ENCODE measurements around the gene VAV3. TPM values are rescaled to one million over a fixed set of nuclear protein-coding genes. Genes with fewer than 3 reads are reported as not detected.

Gene VAV3
- total RNA-seq, 4 donors from 2014 or later = 0.33 to 12.1 (median 0.47) TPM

GRCh38 chr1:107920999-107921398 is 44.0 kb downstream of the VAV3 start:
- no peaks in the 10 kb centered on the region for H3K36me3 ChIP-seq
- intact Hi-C loops (cut with DNase I; ENCODE audit: low total_unique reads) = no loop called here
- ATAC-seq = no peak
- H3K27ac ChIP-seq = no peak overlapping the region
- H3K27me3 ChIP-seq = no peaks in the 10 kb centered on the region
- no peaks in the 10 kb centered on the region for H3K4me1 ChIP-seq
- in situ Hi-C loops (cut with MboI; ENCODE audit: low sequenced_read_pairs in 4 of 4) = no loop called here
- H3K4me3 ChIP-seq = no peak overlapping the region
- TF ChIP-seq POLR2A (IDR thresholded peaks at IDR 0.05) (no peak), CTCF (IDR thresholded peaks at IDR 0.05 in 4 of 5, conservative IDR thresholded peaks at IDR 0.05 in 1 of 5) (no peak)
- DNase-seq = no peak
- H3K9me3 ChIP-seq = no peaks in the 10 kb centered on the region

- no peaks in the 10 kb centered on the region for H3K9me3 ChIP-seq
Measured at GRCh38 chr1:107920561-107920960, 44.4 kb downstream of the VAV3 start.

DNA sequence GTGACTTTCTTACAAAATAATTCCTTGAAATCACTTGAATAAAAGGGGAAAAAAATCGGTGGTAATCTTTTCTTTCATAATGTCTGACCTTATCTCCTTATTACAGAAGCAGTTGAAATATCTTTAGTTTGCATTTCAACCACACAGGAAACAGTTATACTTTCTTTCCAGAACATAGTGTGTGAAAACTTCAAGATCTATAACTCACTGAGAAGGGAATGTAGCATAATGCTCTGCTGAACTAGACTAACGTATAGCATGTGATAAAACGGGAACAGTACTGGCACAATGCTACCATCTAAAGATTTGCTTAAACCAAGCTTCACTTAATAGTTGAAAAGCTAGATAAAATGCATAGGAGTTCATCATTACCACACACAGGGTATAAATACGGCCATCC is 45.0 kb downstream of the VAV3 start:
- ATAC-seq (no peak), DNase-seq (no peak)
- Histone ChIP-seq H3K27ac (no peak overlapping the region), H3K4me3 (no peak overlapping the region), H3K36me3 (no peaks in the 10 kb centered on the region), H3K9me3 (no peaks in the 10 kb centered on the region), H3K4me1 (no peaks in the 10 kb centered on the region), H3K27me3 (no peaks in the 10 kb centered on the region)
- in situ Hi-C loops (cut with MboI; ENCODE audit: low sequenced_read_pairs in 4 of 4) = no loop called here
- intact Hi-C loops (cut with DNase I; ENCODE audit: low total_unique reads) = no loop called here
- no peak for TF ChIP-seq CTCF (IDR thresholded peaks at IDR 0.05 in 4 of 5, conservative IDR thresholded peaks at IDR 0.05 in 1 of 5)
- TF ChIP-seq POLR2A (IDR thresholded peaks at IDR 0.05) = no peak

More at GRCh38 chr1:107920561-107920960, 44.4 kb downstream of the VAV3 start:
- no peak for ATAC-seq
- Histone ChIP-seq H3K4me3 (no peak overlapping the region), H3K27me3 (no peaks in the 10 kb centered on the region), H3K27ac (no peak overlapping the region), H3K36me3 (no peaks in the 10 kb centered on the region), H3K4me1 (no peaks in the 10 kb centered on the region)
- no peak for DNase-seq
- no peak for TF ChIP-seq CTCF (IDR thresholded peaks at IDR 0.05 in 4 of 5, conservative IDR thresholded peaks at IDR 0.05 in 1 of 5)
- TF ChIP-seq POLR2A (IDR thresholded peaks at IDR 0.05) = no peak
- intact Hi-C loops (cut with DNase I; ENCODE audit: low total_unique reads) (no loop called here), in situ Hi-C loops (cut with MboI; ENCODE audit: low sequenced_read_pairs in 4 of 4) (no loop called here)

GRCh38 chr1:107914119-107914765 is 50.7 kb downstream of the VAV3 start:
- Histone ChIP-seq H3K27me3 (no peaks in the 10 kb centered on the region), H3K36me3 (no peaks in the 10 kb centered on the region), H3K27ac (no peak overlapping the region), H3K4me1 (no peaks in the 10 kb centered on the region), H3K9me3 (no peaks in the 10 kb centered on the region), H3K4me3 (no peak overlapping the region)
- in situ Hi-C loops (cut with MboI; ENCODE audit: low sequenced_read_pairs in 4 of 4) = no loop called here
- intact Hi-C loops (cut with DNase I; ENCODE audit: low total_unique reads) = no loop called here
- TF ChIP-seq CTCF (IDR thresholded peaks at IDR 0.05 in 4 of 5, conservative IDR thresholded peaks at IDR 0.05 in 1 of 5) (no peak), POLR2A (IDR thresholded peaks at IDR 0.05) (no peak)
- DNase-seq (no peak), ATAC-seq (no peak)

DNA sequence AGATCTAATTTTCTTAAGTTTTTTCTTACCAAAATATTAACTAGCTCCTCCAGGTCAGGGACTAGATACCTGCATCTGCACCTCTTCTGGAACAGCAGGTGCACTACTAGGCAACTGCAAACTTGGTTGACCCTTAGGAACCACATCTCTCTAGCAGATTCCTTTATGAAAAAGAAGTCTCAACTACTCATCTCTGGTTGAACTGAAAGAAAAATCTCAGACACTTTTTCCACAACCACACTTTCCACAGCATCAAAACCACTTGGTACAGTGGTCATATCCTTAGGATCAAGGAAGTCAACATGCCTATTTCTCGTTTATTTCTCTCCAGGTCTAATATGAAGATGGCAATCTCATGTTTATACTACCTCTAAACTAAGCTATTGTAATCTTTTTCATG is 52.3 kb downstream of the VAV3 start:
- in situ Hi-C loops (cut with MboI; ENCODE audit: low sequenced_read_pairs in 4 of 4) = no loop called here
- Histone ChIP-seq H3K4me1 (no peaks in the 10 kb centered on the region), H3K27me3 (no peaks in the 10 kb centered on the region), H3K4me3 (no peak overlapping the region), H3K36me3 (no peaks in the 10 kb centered on the region), H3K9me3 (no peaks in the 10 kb centered on the region), H3K27ac (no peak overlapping the region)
- TF ChIP-seq POLR2A (IDR thresholded peaks at IDR 0.05) (no peak), CTCF (IDR thresholded peaks at IDR 0.05 in 4 of 5, conservative IDR thresholded peaks at IDR 0.05 in 1 of 5) (no peak)
- DNase-seq = no peak
- ATAC-seq = no peak
- intact Hi-C loops (cut with DNase I; ENCODE audit: low total_unique reads) = no loop called here

All from gastrocnemius medialis (tissue), 4 donors.